Measurements from ENCODE around the gene IGFL2.

GRCh38 chr19:46210669-46211068, 62.6 kb downstream of the IGFL2 start:
- no peak for TF ChIP-seq CTCF (IDR thresholded peaks at IDR 0.05)
- no peak for TF ChIP-seq POLR2A (IDR thresholded peaks at IDR 0.05)
- TF ChIP-seq EP300 (IDR thresholded peaks at IDR 0.05): no peak
- no peak for TF ChIP-seq POLR2AphosphoS5 (IDR thresholded peaks at IDR 0.05)

All from suprapubic skin (tissue), 4 donors.